ENCODE measurements around the gene CAT. TPM values are rescaled to one million over a fixed set of nuclear protein-coding genes. Genes with fewer than 3 reads are reported as not detected.

The CAT gene
- total RNA-seq, 2 experiments from 2014 or later, result 40.0 to 45.1 TPM

- POLR2A ChIA-PET, result no interaction called here
- no peak for DNase-seq
- CTCF ChIA-PET, result no interaction called here
- Mint-ChIP-seq H3K9me3 (no peaks in the 10 kb centered on the region), H3K36me3 (ENCODE audit: low read depth) (no peaks in the 10 kb centered on the region), H3K27me3 (peaks cover 14% of the 10 kb centered on the region), H3K27ac (no peak overlapping the region), H3K4me1 (peaks cover 7% of the 10 kb centered on the region), H3K4me3 (no peak overlapping the region)
Measured at GRCh38 chr11:34432822-34433221, 5.9 kb upstream of the CAT start.

DNA sequence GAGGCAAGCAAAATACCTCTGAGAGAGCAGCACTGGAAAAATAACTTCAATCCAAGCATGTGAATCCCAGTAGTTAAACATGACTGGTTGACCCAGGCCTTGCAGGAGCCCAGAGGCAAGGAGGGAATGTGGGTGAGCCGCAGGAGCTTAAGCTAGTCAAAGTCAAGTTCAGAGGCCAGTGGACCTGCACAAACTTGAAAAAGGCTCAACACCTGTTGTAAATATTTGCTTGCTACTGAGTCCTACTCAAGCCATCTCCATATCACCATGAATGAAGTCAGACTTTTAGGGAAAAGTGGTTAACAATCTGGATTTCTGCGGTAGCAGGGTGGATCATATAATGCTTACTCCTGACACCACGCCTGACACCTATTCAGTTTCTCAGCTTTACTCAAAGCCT lies 4.8 kb upstream of the CAT start:
- no peak for DNase-seq
- Mint-ChIP-seq H3K27me3 (peaks cover 12% of the 10 kb centered on the region), H3K36me3 (ENCODE audit: low read depth) (no peaks in the 10 kb centered on the region), H3K27ac (no peak overlapping the region), H3K4me3 (no peak overlapping the region), H3K4me1 (peaks cover 11% of the 10 kb centered on the region), H3K9me3 (no peaks in the 10 kb centered on the region)
- POLR2A ChIA-PET, result no interaction called here
- CTCF ChIA-PET, result no interaction called here

DNA sequence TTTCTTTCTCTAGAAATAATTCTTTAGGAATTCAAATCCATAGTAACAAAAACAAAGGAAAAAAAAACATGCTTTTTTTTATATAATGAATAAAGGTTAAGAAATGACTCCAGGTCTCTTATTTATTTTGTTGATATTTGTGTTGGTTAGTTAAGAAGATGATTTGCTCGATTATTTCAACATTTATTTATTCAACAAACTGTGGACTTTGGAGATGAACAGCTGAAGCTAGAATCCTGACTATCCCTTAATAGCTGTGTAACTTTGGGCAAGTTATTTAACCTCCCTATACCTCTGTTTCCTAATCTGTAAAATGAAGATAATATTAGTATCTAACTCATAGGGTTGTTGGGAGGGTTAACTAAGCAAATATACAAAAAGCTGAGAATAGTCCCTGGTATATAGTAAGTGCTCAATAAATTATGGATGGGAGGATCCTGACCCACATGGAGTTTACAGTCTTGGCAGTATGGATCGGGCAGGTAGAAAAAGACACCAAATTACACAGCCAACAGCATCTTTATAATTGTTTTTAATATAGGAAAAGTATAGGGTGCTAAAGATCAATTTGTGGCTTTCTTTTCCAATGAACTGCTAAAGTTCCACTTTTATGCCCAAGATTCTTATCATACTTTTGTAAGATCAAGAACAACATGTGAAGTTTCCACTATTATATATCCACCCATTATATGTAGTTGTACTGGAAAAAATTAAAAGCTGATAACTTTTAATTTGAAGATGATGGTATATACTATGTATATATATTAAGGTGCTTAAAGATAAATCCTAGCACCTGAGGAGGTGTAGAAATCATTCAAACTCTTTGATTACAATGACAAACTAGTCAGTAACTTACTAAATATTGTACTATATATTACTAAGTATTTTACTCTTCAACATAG lies 1.3 kb upstream of the CAT start:
- Mint-ChIP-seq H3K4me1 (peaks cover 26% of the 10 kb centered on the region), H3K27me3 (peaks cover 2% of the 10 kb centered on the region), H3K36me3 (ENCODE audit: low read depth) (peaks cover 6% of the 10 kb centered on the region), H3K4me3 (peak overlapping the region; percentile 87), H3K9me3 (no peaks in the 10 kb centered on the region), H3K27ac (no peak overlapping the region)
- ChIA-PET POLR2A (no interaction called here), CTCF (interaction anchor here (0.8 to 1.5 kb wide), 5 partner anchors 11 to 222 kb away, joined by 3 to 4 read pairs (median 3); no protein-coding TSS in a partner anchor)
- DNase-seq, result no peak

- ChIA-PET POLR2A (interaction anchor here (0.5 to 0.6 kb wide), 2 partner anchors 25 to 1493 kb away, joined by 3 to 5 read pairs; no protein-coding TSS in a partner anchor), CTCF (interaction anchor here (0.9 kb wide), 1 partner anchor 73 kb away, joined by 3 read pairs; no protein-coding TSS in a partner anchor)
- H3K9me3 Mint-ChIP-seq, result no peaks in the 10 kb centered on the region
- peak overlapping the region; percentile 87 for H3K4me3 Mint-ChIP-seq
- peaks cover 8% of the 10 kb centered on the region for H3K36me3 Mint-ChIP-seq (ENCODE audit: low read depth)
- H3K27ac Mint-ChIP-seq, result peak overlapping the region; percentile 91
- no peaks in the 10 kb centered on the region for H3K27me3 Mint-ChIP-seq
- peak; percentile 6 for DNase-seq
- H3K4me1 Mint-ChIP-seq, result peaks cover 29% of the 10 kb centered on the region
Measured at GRCh38 chr11:34439610-34440198, 970 bp downstream of the CAT start.

- H3K36me3 Mint-ChIP-seq (ENCODE audit: low read depth), result peaks cover 8% of the 10 kb centered on the region
- no peak overlapping the region for H3K27ac Mint-ChIP-seq
- H3K4me1 Mint-ChIP-seq, result peaks cover 31% of the 10 kb centered on the region
- no peaks in the 10 kb centered on the region for H3K9me3 Mint-ChIP-seq
- H3K4me3 Mint-ChIP-seq, result no peak overlapping the region
- POLR2A ChIA-PET, result no interaction called here
- CTCF ChIA-PET, result no interaction called here
- no peak for DNase-seq
- no peaks in the 10 kb centered on the region for H3K27me3 Mint-ChIP-seq
Measured at GRCh38 chr11:34441814-34442213, 3.1 kb downstream of the CAT start.

- peaks cover 8% of the 10 kb centered on the region for H3K36me3 Mint-ChIP-seq (ENCODE audit: low read depth)
- ChIA-PET CTCF (interaction anchor here (0.6 kb wide), 1 partner anchor 210 kb away, joined by 3 read pairs; no protein-coding TSS in a partner anchor), POLR2A (no interaction called here)
- no peaks in the 10 kb centered on the region for H3K9me3 Mint-ChIP-seq
- peaks cover 32% of the 10 kb centered on the region for H3K4me1 Mint-ChIP-seq
- H3K27ac Mint-ChIP-seq, result no peak overlapping the region
- H3K27me3 Mint-ChIP-seq, result no peaks in the 10 kb centered on the region
- no peak overlapping the region for H3K4me3 Mint-ChIP-seq
- no peak for DNase-seq
Measured at GRCh38 chr11:34443136-34443535, 4.4 kb downstream of the CAT start.

DNA sequence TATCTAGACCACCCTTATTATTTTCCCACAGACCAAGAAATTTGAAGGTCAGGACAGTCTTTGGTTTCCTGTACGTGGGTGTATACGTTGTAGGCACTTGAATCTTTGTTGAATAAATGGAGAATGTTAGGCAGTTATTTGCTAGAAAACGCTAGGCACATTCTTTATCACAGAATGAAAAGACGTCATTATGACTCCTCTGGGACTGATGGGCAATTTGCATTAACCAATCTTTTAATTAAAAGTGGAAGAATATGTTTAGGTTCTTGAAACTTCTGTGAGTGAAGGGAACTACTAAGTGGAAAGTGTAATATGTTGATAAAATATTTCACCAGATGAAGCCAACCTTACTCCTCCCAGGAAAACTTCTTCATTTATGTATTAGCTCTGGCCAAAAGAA lies 5.7 kb downstream of the CAT start:
- DNase-seq, result no peak
- H3K4me3 Mint-ChIP-seq, result no peak overlapping the region
- peaks cover 11% of the 10 kb centered on the region for H3K36me3 Mint-ChIP-seq (ENCODE audit: low read depth)
- no peaks in the 10 kb centered on the region for H3K27me3 Mint-ChIP-seq
- no peaks in the 10 kb centered on the region for H3K9me3 Mint-ChIP-seq
- POLR2A ChIA-PET, result no interaction called here
- no peak overlapping the region for H3K27ac Mint-ChIP-seq
- H3K4me1 Mint-ChIP-seq, result peaks cover 36% of the 10 kb centered on the region
- CTCF ChIA-PET, result no interaction called here

DNA sequence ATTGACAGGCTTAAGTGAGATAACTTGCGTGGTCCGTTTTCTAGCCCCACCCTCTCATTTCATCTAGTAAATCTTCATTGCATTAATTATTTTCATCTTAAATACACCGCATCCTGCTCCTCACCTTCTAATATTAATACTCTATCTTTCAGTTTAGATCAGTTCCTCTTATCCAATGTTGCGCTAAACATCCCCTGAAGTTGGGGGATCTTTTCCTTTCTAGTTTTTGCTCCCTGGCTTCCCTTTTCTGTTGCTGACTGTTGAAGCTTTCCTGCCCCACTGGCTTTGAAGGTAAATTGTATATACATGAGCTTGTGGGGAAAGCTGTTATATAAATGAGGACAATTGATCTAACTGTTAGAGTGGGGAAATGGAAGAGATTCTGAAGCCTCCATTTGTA lies 7.2 kb downstream of the CAT start:
- no peak overlapping the region for H3K27ac Mint-ChIP-seq
- H3K4me3 Mint-ChIP-seq, result no peak overlapping the region
- peaks cover 17% of the 10 kb centered on the region for H3K36me3 Mint-ChIP-seq (ENCODE audit: low read depth)
- H3K27me3 Mint-ChIP-seq, result no peaks in the 10 kb centered on the region
- peaks cover 23% of the 10 kb centered on the region for H3K4me1 Mint-ChIP-seq
- no peaks in the 10 kb centered on the region for H3K9me3 Mint-ChIP-seq
- ChIA-PET CTCF (interaction anchor here (0.6 to 0.7 kb wide), 2 partner anchors 155 to 328 kb away, joined by 3 to 4 read pairs; no protein-coding TSS in a partner anchor), POLR2A (no interaction called here)
- no peak for DNase-seq

GRCh38 chr11:34446386-34446785 lies 7.7 kb downstream of the CAT start:
- no peak for DNase-seq
- peaks cover 17% of the 10 kb centered on the region for H3K36me3 Mint-ChIP-seq (ENCODE audit: low read depth)
- POLR2A ChIA-PET, result no interaction called here
- no peak overlapping the region for H3K27ac Mint-ChIP-seq
- CTCF ChIA-PET, result interaction anchor here (0.6 to 0.9 kb wide), 3 partner anchors 22 to 810 kb away, joined by 3 to 4 read pairs (median 3); no protein-coding TSS in a partner anchor
- no peaks in the 10 kb centered on the region for H3K9me3 Mint-ChIP-seq
- no peak overlapping the region for H3K4me3 Mint-ChIP-seq
- no peaks in the 10 kb centered on the region for H3K27me3 Mint-ChIP-seq
- H3K4me1 Mint-ChIP-seq, result peaks cover 20% of the 10 kb centered on the region

DNA sequence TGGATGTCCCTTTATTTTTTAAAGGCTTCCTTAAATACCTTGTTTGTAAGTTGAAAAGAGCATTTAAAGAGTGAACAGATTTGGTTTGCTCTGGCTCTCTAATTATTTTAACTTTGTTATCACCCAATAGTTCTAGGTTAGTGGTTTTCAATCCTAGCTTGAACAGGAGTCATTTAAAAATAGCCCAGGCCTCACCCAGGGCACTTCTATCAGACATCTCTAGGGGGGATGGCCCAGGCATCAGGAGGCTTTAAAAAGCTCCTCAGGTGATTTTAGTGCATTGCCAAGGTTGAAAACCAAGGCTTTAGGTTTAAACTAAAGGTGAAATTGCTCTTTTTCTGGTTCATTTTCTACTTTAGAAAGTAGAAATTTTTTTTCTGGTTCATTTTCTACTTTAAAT lies 8.3 kb downstream of the CAT start:
- no peak overlapping the region for H3K27ac Mint-ChIP-seq
- POLR2A ChIA-PET, result no interaction called here
- no peak for DNase-seq
- no peak overlapping the region for H3K4me3 Mint-ChIP-seq
- peaks cover 19% of the 10 kb centered on the region for H3K36me3 Mint-ChIP-seq (ENCODE audit: low read depth)
- H3K27me3 Mint-ChIP-seq, result no peaks in the 10 kb centered on the region
- CTCF ChIA-PET, result interaction anchor here (0.6 to 0.9 kb wide), 2 partner anchors 21 to 811 kb away, joined by 3 to 4 read pairs; no protein-coding TSS in a partner anchor
- peaks cover 20% of the 10 kb centered on the region for H3K4me1 Mint-ChIP-seq
- H3K9me3 Mint-ChIP-seq, result no peaks in the 10 kb centered on the region

GRCh38 chr11:34448223-34448994 lies 9.7 kb downstream of the CAT start:
- H3K36me3 Mint-ChIP-seq (ENCODE audit: low read depth), result peaks cover 22% of the 10 kb centered on the region
- no peaks in the 10 kb centered on the region for H3K9me3 Mint-ChIP-seq
- no peak for DNase-seq
- POLR2A ChIA-PET, result no interaction called here
- CTCF ChIA-PET, result interaction anchor here (0.8 kb wide), 1 partner anchor 10 kb away, joined by 4 read pairs; no protein-coding TSS in a partner anchor
- H3K4me1 Mint-ChIP-seq, result peaks cover 17% of the 10 kb centered on the region
- peak overlapping the region; percentile 15 for H3K27ac Mint-ChIP-seq
- H3K27me3 Mint-ChIP-seq, result no peaks in the 10 kb centered on the region
- H3K4me3 Mint-ChIP-seq, result no peak overlapping the region

DNA sequence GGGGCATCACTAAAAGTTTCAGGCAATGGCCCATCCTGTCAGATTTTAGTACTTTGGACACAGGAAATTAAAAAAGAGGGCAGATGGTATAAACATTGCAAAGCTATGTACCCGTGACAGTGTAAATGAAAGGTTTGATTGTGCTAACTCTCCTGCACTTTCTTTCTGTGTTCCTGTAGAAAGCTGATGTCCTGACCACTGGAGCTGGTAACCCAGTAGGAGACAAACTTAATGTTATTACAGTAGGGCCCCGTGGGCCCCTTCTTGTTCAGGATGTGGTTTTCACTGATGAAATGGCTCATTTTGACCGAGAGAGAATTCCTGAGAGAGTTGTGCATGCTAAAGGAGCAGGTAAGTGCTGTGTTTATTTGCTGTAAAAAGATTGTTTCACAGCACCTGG lies 10.3 kb downstream of the CAT start:
- no peak for DNase-seq
- Mint-ChIP-seq H3K9me3 (no peaks in the 10 kb centered on the region), H3K27ac (peak overlapping the region; percentile 15), H3K4me3 (no peak overlapping the region), H3K27me3 (no peaks in the 10 kb centered on the region), H3K36me3 (ENCODE audit: low read depth) (peaks cover 27% of the 10 kb centered on the region), H3K4me1 (peaks cover 17% of the 10 kb centered on the region)
- ChIA-PET CTCF (interaction anchor here (0.8 kb wide), 1 partner anchor 11 kb away, joined by 4 read pairs; no protein-coding TSS in a partner anchor), POLR2A (no interaction called here)

Measured in activated CD4-positive, alpha-beta T cell treated with anti-CD3 and anti-CD28 coated beads, Interleukin-2, amount 10 ng/mL, durations not matched to agents 7 days and 5 days (primary cell).